GM19468 (cell line): Measurements from ENCODE around the gene HBEGF.

Source experiments
- ATAC-seq: cut with Tn5 transposase; IDR thresholded peaks from one replicate; pipeline ENCODE4 v1.9.1; 2021; ENCODE audit warnings: mild to moderate bottlenecking, moderate library complexity, moderate number of reproducible peaks; ENCODE audit not compliant: unreplicated experiment; ENCODE audit errors: extremely low read depth

Gene HBEGF, protein sequence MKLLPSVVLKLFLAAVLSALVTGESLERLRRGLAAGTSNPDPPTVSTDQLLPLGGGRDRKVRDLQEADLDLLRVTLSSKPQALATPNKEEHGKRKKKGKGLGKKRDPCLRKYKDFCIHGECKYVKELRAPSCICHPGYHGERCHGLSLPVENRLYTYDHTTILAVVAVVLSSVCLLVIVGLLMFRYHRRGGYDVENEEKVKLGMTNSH

DNA sequence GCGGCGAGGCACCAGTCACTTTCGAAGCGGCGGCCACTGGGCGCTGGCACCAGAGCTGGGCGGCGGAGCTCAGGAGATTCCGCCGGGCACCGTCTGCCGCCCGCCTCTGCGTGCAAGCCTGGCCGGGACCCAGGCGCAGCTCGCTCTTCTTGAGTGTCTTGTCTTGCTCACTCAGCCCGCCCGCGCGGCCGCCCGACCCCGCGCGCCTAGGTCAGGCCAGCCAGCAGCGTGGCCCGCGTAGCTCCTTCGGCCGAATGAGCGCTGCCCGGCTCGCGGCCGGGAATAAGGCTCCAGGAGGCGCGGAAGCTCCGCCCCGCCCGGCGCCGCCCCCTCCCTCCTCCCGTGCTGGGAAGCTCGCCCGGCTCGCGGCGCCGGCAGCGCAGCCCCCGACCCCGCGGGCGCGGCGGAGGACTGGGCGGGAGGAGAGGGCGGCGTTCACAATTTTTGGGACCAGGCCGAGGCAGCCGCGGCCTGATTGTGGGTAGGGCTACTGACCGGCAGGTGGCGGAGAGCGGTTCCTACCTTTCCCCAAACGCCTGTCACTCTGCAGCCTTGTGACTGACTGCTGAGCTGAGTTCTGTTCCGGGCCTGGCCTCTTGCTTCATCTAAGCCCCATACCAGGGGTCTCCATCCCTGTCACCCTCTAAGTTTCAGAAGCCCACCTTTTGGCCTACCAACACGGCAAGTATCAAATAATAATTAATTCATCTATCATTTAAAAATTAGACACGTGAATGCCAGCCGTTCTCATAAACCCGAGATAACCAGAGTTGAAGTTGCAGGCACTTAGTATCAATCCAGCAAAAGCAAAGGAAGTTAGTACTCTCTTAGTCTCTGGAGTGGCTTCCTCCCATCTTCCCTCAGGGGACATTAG lies at the start of gene HBEGF:
Gene HBEGF, minus strand, starts transcription at position 256 of the 874 bp plus-strand sequence. CDS start 275 bp downstream, outside the sequence.
- ATAC-seq, result peak; percentile 51

DNA sequence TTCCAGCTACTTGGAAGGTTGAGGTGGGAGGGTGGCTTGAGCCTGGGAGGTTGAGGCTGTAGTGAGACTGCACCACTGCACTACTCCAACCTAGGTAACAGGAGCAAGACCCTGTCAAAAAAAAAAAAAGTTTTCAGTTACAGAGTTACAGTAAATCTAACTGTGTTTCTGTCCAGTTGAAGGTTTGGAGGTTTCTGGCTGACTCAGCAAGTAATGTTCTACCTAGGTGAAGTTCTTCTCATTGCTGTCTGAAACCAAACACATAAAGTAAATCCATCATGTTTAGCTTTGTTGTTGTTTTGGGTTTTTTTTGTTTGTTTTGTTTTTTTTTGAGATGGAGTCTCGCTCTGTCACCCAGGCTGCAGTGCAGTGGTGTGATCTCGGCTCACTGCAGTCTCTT lies 47.3 kb upstream of the HBEGF start:
- ATAC-seq, result no peak

DNA sequence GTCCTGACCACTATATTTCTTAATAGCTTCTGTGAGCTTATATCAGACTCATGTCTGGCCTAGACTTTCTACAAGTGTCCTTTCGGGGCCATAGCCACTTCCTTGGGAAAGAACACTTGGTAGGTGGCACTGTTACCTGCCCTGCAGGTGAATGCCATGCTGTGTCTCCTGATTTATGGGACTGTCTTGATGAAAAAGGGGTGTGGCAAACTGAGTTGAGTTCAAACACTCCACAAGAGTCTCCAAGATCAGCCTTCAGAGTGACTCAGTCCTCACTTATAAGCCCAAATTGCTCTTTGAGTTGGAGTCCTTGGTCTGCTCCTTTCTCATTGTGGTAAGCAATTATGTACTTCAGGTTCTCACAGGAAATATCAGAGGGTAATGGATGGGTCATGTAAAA lies 45.3 kb upstream of the HBEGF start:
- no peak for ATAC-seq

DNA sequence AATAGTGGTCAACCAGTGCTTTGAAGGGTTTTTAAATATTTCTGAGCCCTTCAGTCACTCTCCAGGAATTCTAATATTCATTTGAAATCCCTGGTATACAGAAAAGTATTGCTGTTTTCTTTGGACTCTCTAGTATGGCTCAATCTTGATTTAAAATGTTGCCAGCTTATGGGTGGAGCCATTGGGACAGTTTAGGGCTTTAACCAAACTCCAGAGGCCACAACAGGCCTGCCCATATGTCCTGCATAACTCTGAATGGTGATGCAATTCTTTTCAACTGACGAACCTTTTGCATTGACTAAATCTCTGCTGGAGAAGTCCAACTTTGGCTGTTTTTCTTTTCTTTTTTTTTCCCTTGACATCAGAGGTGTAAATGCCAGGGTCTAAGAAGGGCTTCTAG lies 44.9 kb upstream of the HBEGF start:
- no peak for ATAC-seq

DNA sequence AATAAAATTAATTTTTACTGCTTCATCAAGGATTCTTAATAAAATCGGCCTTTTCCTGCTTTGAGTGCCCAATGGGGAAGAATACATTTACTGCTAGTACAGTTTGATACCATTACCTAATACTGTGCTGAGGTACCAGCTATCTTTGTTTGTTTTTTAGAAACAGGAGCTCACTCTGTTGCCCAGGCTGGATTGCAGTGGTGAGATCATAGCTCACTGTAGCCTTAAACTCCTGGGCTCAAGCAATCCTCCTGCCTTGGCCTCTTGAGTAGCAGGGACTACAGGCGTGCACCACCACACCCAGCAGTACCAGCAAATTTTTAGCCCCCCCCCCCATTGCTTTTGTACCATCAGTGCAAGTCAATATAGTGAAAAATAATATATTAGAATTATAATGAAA lies 41.6 kb upstream of the HBEGF start:
- no peak for ATAC-seq

DNA sequence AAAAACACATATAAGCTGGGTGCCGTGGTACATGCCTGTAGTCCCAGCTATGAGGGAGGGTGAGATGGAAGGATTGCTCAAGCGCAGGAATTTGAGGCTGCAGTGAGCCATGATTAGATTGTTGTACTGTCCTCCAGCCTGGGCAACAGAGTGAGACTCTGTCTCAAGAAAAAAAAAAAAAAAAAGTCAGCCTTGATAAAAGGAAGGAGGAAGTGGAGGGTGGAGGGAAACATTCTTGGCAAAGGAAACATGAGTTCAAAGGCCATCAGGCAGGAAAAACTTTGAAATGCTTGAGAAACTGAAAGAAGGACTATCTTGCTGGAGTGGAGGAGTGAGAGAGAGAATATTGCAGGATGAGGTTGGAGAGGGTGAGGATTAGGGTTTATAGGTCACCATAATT lies 36.9 kb upstream of the HBEGF start:
- no peak for ATAC-seq

DNA sequence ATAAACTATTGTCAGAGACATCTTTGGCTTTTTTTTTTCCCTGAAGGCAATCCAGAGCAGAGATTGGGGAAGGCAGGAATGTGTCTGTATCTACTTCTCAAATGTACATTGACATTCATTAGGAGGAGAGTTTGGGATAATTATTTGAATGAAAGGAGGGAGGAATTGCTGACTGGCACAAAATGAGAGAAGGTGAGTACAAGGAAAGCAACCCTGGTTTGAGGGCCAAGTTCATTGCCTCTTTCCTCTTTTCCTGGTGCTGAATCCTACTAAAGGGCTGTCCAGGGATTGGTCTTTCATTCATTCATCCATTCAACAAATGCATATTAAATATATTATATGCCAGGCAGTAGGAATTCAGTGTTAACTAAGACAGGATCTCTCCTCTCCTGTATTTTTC lies 36.5 kb upstream of the HBEGF start:
- ATAC-seq, result no peak

DNA sequence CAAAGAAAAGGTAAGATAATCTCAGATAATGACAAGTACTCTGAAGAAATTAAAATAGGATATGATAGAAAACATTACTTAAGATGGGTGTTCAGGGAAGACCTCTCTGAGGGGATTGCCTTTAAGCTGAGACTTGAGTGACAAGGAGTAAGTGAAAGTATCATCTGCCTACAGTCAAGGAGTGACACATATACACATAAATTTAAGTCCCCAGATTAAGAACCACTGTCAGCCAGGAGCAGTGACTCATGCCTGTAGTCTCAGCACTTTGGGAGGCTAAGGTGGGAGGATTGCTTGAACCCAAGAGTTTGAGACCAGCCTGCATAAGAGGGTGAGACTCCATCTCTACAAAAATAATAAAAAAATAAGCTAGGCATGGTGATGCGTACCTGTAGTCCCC lies 35.6 kb upstream of the HBEGF start:
- no peak for ATAC-seq

DNA sequence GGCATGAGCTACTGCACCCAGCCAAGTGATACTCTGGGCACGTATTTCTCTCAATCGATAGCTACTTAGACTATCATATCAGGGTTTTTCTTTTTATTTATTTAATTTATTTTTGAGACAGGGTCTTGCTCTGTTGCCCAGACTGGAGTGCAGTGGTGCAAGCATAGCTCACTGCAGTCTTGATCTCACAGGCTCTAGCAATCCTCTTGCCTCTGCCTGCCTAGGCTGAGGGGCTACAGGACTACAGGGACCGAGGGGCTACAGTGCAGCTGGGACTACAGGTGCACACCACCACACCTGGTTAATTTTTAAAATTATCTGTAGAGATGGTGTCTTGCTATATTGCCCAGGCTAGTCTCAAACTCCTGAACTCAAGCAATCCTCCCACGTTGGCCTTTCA lies 34.9 kb upstream of the HBEGF start:
- ATAC-seq, result no peak

DNA sequence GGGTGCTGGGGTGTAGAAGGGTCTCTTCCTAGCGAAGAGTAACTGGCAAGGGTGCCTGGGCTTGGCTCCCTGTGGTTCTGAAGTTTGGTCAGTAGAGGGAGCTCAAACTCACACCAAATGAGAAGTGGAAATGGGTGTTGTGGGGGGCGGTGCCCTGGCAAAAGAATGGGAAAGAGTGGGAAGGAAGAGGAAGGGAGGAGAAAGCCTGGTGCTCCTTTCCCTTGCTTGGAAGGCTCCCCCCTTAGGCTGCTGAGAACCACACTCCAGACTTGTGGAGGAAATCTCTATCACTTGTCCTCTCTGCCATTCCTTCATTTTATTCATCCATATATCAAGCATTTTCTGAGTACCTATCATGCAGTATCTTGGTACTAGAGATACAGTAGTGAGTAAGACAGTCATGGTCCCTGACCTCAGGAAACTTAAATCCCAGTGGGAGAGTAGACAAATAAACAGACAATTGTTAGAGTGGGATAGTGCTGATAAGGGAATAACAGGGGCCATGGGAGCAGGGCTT lies 26.6 kb upstream of the HBEGF start:
- ATAC-seq, result no peak

DNA sequence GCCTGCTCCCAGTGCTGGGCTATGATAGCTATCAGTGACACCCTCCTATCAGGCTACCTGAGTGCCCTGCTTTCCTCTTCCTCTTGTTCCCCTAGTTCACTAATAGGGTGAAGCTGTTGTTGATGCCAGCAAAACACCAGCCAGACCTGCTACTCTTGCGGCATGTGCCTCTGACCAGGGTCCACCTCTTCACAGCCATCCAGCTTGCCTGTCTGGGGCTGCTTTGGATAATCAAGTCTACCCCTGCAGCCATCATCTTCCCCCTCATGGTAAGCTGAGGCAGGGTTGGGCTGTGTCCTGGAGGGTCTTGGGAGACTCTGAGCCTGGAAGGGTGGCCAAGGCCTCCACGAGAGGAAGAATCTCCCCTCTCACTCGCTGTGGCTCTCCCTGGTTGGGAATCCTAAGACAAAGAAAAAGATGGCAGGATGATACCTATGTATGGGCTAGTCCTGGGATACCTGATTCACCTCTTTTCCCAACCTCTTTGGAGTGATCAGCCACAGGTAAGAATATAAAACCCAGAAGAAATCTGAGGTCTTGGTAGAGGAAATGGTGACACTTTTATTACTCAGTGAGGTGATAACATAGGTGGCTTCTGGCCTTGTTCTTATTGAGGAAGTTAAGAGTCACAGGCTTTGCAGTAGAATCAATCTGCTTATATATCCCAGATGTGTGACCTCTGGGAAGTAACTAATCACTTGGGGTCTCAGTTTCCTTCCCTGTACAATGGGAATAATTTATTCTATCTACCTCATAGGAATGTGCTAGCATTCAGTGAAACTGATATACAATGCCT lies 25.2 kb upstream of the HBEGF start:
- no peak for ATAC-seq

DNA sequence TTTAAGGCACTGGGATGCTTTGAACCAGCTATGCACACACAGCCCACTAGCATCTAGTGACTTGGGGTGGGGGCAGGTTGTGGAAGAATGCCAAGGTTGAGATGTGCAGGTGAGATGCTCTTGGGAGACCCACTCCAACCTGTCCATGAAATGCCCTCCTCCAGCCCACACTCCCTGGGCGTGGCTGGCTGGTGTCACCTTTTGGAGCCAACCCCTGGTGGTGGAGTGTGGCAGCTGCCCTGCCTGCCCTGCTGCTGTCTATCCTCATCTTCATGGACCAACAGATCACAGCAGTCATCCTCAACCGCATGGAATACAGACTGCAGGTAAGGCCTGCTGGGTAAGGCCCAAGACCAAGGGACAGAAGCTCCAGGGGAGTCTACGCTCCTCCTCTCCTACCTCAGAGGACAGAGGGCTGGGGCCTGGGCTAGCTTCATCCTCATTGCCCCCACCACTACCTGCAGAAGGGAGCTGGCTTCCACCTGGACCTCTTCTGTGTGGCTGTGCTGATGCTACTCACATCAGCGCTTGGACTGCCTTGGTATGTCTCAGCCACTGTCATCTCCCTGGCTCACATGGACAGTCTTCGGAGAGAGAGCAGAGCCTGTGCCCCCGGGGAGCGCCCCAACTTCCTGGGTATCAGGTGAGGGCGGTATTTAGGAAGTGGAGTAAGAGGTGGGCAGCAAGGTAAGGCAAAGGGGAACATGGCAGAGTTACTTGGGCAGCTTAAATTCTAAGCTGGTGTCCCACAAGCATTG lies 21.0 kb upstream of the HBEGF start:
- no peak for ATAC-seq

DNA sequence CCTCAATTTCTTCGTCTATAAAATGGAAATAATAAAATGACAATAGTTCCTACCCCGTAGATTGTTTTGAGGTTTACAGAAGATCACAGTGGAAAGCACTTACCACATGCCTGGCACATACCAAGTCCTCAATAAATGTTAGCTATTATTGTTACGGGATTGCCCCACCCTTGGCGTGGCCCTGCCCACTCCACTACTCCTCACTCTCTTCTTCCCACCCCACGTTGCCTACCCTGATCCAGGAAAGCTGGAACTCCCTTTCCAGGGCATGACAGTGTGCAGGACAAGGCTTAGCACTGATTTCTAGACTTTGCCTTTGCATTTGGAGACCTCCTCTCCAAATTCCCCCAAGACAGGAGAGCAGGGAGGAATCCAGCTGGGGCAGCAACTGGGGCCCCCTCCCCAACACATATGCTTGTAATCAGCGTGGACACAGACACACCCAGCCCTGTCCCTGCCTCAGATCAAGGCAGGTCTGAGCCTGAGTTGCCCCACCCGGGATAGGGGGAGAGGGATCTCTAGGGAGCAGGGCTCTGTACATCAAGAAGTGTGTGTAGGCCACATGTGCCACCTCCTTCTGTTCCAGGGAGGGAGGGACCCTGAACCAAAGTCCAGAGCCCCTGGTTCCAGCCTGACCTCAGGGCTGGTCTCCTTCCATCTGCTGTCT lies 20.3 kb upstream of the HBEGF start:
- no peak for ATAC-seq

DNA sequence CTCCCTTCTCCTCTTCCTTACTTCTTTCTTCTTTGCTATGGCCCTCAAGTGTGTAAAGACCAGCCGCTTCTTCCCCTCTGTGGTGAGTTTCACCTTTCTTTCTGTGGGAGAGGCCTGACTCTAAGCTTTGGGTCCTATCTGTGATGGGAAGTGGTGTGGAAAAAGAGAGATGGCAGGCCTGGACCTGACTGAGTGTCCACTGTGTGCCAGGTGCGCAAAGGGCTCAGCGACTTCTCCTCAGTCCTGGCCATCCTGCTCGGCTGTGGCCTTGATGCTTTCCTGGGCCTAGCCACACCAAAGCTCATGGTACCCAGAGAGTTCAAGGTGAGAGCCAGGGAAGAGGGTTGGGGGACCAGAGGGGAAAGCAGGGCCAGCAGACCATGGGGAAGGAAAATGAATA lies 19.5 kb upstream of the HBEGF start:
- ATAC-seq, result no peak

DNA sequence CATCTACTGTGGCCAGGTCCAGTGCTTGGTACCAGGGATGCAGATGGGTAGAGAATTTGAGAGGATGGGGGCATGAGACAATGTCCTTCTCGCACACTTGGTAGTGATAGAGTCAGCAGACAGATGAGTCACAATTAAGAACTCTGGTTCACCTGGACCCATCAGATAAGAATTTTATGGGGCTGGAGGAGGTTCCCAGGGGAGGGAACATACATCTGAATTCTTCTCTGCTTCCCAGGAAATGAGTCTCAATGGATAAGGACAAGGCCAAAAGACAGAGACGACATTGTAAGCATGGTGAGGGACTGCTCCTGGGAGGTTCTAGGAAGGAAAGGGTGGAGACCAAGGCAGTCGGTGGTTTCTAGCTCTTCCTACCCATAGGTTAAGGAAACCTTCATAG lies 18.9 kb upstream of the HBEGF start:
- no peak for ATAC-seq

DNA sequence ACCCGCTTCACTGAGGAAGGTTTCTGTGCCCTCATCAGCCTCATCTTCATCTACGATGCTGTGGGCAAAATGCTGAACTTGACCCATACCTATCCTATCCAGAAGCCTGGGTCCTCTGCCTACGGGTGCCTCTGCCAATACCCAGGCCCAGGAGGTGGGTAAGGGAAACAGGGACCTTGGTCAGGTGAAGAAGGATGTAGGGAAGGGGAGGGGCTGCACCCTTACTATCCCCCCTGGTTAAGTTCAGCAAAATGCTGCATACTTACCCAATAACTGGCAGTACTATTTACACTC lies 18.0 kb upstream of the HBEGF start:
- no peak for ATAC-seq

DNA sequence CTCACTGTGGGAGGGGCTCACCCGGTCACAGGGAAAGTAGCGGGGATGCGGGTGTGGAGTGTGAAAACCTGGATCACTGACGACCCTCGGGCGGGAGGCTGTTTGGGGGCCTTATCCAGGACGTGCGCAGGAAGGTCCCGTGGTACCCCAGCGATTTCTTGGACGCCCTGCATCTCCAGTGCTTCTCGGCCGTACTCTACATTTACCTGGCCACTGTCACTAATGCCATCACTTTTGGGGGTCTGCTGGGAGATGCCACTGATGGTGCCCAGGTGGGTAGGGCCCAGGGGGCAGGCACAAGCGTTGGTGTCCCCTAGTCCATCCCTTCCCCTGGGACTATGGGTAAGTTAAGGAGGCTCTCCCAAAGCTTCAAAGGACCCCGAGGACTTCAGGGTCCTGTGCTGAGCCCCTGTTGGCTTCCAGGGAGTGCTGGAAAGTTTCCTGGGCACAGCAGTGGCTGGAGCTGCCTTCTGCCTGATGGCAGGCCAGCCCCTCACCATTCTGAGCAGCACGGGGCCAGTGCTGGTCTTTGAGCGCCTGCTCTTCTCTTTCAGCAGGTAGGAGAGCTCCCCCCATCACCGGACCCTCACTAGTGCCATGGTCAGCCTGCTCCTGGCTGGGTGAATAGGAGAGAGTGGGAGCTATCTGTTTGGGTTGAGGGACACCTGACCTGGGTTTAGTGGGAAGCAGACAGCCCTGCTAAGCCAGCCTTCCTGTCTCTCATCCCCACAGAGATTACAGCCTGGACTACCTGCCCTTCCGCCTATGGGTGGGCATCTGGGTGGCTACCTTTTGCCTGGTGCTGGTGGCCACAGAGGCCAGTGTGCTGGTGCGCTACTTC lies 17.4 kb upstream of the HBEGF start:
- ATAC-seq, result no peak

DNA sequence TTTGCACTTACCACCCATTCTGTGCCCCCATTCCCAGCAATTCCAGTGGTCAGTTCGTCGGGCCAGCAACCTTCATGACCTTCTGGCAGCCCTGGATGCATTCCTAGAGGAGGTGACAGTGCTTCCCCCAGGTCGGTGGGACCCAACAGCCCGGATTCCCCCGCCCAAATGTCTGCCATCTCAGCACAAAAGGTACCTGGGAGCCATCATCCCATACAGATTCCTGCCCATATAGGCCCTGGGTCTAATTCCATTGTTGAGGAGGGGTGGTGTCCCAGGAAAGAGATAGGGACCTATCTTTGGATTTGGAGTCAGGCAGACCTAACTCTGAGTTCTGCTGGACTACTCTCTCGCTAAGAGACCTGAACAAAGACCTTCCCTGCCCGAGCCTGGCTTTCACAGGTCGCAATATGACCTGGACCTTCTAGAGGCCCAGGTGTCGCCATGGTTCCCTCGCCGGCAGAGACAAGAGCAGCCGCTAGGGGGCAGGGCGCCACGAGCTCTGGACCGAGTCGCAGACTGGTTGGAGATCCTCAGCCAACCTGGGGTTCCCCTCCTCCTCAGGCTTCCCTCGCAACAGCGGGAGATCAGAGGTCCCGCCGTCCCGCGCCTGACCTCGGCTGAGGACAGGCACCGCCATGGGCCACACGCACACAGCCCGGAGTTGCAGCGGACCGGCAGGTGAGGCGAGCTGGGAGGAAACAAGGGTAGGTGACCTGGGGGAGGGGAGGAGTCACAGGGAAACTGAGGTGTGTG lies 16.6 kb upstream of the HBEGF start:
- peak; percentile 77 for ATAC-seq
